ENCODE measurements around the gene HNRNPA2B1.

The HNRNPA2B1 gene

GRCh38 chr7:26201247-26202018, 887 bp upstream of the HNRNPA2B1 start, which contains the start of gene CBX3:
Gene CBX3 (plus strand): TSS chr7:26201745. CDS start chr7:26202999, 1,254 bp downstream.
- peak within 1 kb of the TSS; percentile 98 for H3K27ac ChIP-seq (ENCODE audit: low read length)
- H3K79me2 ChIP-seq (ENCODE audit: low read length): peaks cover 90% of the 10 kb centered on the region
- peaks cover 16% of the 10 kb centered on the region for H3K4me1 ChIP-seq (ENCODE audit: low read length)
- peaks cover 65% of the 10 kb centered on the region for H4K20me1 ChIP-seq (ENCODE audit: insufficient read depth, low read length)
- peak within 1 kb of the TSS; percentile 98 for H3K9ac ChIP-seq (ENCODE audit: low read length)
- H3F3A ChIP-seq (ENCODE audit: insufficient read depth, low read length): peaks cover 39% of the 10 kb centered on the region
- H3K36me3 ChIP-seq (replicated peaks; ENCODE audit: insufficient read depth, low read length): peaks cover 29% of the 10 kb centered on the region
- H3K9me2 ChIP-seq (replicated peaks; ENCODE audit: insufficient read depth, low read length): no peaks in the 10 kb centered on the region
- peak within 1 kb of the TSS; percentile 78 for H3K4me2 ChIP-seq (ENCODE audit: low read depth, low read length)
- peak within 1 kb of the TSS; percentile 57; the same call in 1 of the 2 replicates for H2AFZ ChIP-seq (ENCODE audit: low read length)
- H3K27me3 ChIP-seq (replicated peaks; ENCODE audit: insufficient read depth, low read length): no peaks in the 10 kb centered on the region
- H3K9me3 ChIP-seq (replicated peaks; ENCODE audit: insufficient read depth, low read length): no peaks in the 10 kb centered on the region
- TF ChIP-seq EZH2 (optimal IDR thresholded peaks at IDR 0.05; ENCODE audit: low read depth, low read length): no peak
- no peak for TF ChIP-seq CTCF (IDR thresholded peaks at IDR 0.05; ENCODE audit: low read length)
- no peak for TF ChIP-seq EZH2phosphoT487 (IDR thresholded peaks at IDR 0.05; ENCODE audit: low read length)
- peak; percentile 93 for DNase-seq
- H3K4me3 ChIP-seq (ENCODE audit: low read length): peak within 1 kb of the TSS; percentile 96

GRCh38 chr7:26200038-26200443, 505 bp downstream of the HNRNPA2B1 start:
- Histone ChIP-seq H3K4me3 (ENCODE audit: low read length) (peak overlapping the region; percentile 96), H3K9me2 (replicated peaks; ENCODE audit: insufficient read depth, low read length) (no peaks in the 10 kb centered on the region), H3K9me3 (replicated peaks; ENCODE audit: insufficient read depth, low read length) (no peaks in the 10 kb centered on the region), H2AFZ (ENCODE audit: low read length) (no peak overlapping the region), H3K27me3 (replicated peaks; ENCODE audit: insufficient read depth, low read length) (no peaks in the 10 kb centered on the region), H3F3A (ENCODE audit: insufficient read depth, low read length) (peaks cover 52% of the 10 kb centered on the region), H3K4me1 (ENCODE audit: low read length) (peaks cover 27% of the 10 kb centered on the region), H4K20me1 (ENCODE audit: insufficient read depth, low read length) (peaks cover 65% of the 10 kb centered on the region), H3K79me2 (ENCODE audit: low read length) (peaks cover 90% of the 10 kb centered on the region), H3K9ac (ENCODE audit: low read length) (peak overlapping the region; percentile 97), H3K27ac (ENCODE audit: low read length) (peak overlapping the region; percentile 98), H3K4me2 (ENCODE audit: low read depth, low read length) (peak overlapping the region; percentile 66; the same call in 1 of the 2 replicates), H3K36me3 (replicated peaks; ENCODE audit: insufficient read depth, low read length) (peaks cover 35% of the 10 kb centered on the region)
- peak; percentile 58 for DNase-seq
- TF ChIP-seq EZH2phosphoT487 (IDR thresholded peaks at IDR 0.05; ENCODE audit: low read length) (no peak), CTCF (IDR thresholded peaks at IDR 0.05; ENCODE audit: low read length) (no peak), EZH2 (optimal IDR thresholded peaks at IDR 0.05; ENCODE audit: low read depth, low read length) (no peak)

- TF ChIP-seq CTCF (IDR thresholded peaks at IDR 0.05; ENCODE audit: low read length) (no peak), EZH2phosphoT487 (IDR thresholded peaks at IDR 0.05; ENCODE audit: low read length) (no peak), EZH2 (optimal IDR thresholded peaks at IDR 0.05; ENCODE audit: low read depth, low read length) (no peak)
- Histone ChIP-seq H3K27me3 (replicated peaks; ENCODE audit: insufficient read depth, low read length) (no peaks in the 10 kb centered on the region), H3K27ac (ENCODE audit: low read length) (peak overlapping the region; percentile 98), H4K20me1 (ENCODE audit: insufficient read depth, low read length) (peaks cover 68% of the 10 kb centered on the region), H3K9me3 (replicated peaks; ENCODE audit: insufficient read depth, low read length) (no peaks in the 10 kb centered on the region), H3K9ac (ENCODE audit: low read length) (peak overlapping the region; percentile 97), H3K79me2 (ENCODE audit: low read length) (peaks cover 90% of the 10 kb centered on the region), H3K36me3 (replicated peaks; ENCODE audit: insufficient read depth, low read length) (peaks cover 34% of the 10 kb centered on the region), H2AFZ (ENCODE audit: low read length) (no peak overlapping the region), H3K4me2 (ENCODE audit: low read depth, low read length) (peak overlapping the region; percentile 66), H3K9me2 (replicated peaks; ENCODE audit: insufficient read depth, low read length) (no peaks in the 10 kb centered on the region), H3K4me3 (ENCODE audit: low read length) (peak overlapping the region; percentile 96), H3K4me1 (ENCODE audit: low read length) (peaks cover 25% of the 10 kb centered on the region), H3F3A (ENCODE audit: insufficient read depth, low read length) (peaks cover 55% of the 10 kb centered on the region)
- DNase-seq: peak; percentile 45
Measured at GRCh38 chr7:26199301-26200037, 1.1 kb downstream of the HNRNPA2B1 start.

Measured in MM.1S (cell line).